Keratinocyte (primary cell): ENCODE data around the gene FBRS. TPM values are rescaled to one million over a fixed set of nuclear protein-coding genes. Genes with fewer than 3 reads are reported as not detected.

ENCODE experiments used
- DNase-seq: peaks from one replicate; pipeline ENCODE4 v3.0.0-alpha.2; 2011; ENCODE audit warnings: low read depth, missing footprints, low spot score
- FAIRE-seq: peaks from 2 replicates; lab custom pipeline; 2011; peaks lifted over from hg19 to GRCh38; lab: Jason Lieb, UNC
- H2AFZ ChIP-seq: 2 replicates; pipeline ENCODE4 v1.6.0; 2012; ENCODE audit warnings: low read length, control low read depth, inconsistent platforms; ENCODE audit not compliant: control insufficient read depth
- H3K27ac ChIP-seq: 2 replicates; pipeline ENCODE4 v1.5.1; 2011; ENCODE audit warnings: low read length; ENCODE audit not compliant: control insufficient read depth, insufficient read depth
- H3K27me3 ChIP-seq: 3 replicates; pipeline ENCODE4 v1.6.0; 2011; ENCODE audit warnings: low read length; ENCODE audit not compliant: control insufficient read depth, insufficient read depth; ENCODE audit errors: extremely low read depth
- H3K36me3 ChIP-seq, 2 experiments: 2 replicates in 1 of 2; 3 replicates in 1 of 2; pipeline ENCODE4 v1.5.1; 2011; ENCODE audit warnings: low read length in 2 of 2, mild to moderate bottlenecking in 1 of 2; ENCODE audit not compliant: control insufficient read depth in 2 of 2, insufficient read depth in 2 of 2; ENCODE audit errors: extremely low read depth in 1 of 2
- H3K4me1 ChIP-seq: 3 replicates; pipeline ENCODE4 v1.5.1; 2011; ENCODE audit warnings: low read length; ENCODE audit not compliant: control insufficient read depth, insufficient read depth; ENCODE audit errors: extremely low read depth
- H3K4me2 ChIP-seq: 3 replicates; pipeline ENCODE4 v1.6.0; 2011; ENCODE audit warnings: low read depth, low read length; ENCODE audit not compliant: control insufficient read depth, insufficient read depth; ENCODE audit errors: extremely low read depth
- H3K4me3 ChIP-seq, 3 experiments: fragments of 200-600 bp in 1 of 3; sonication (generic) in 1 of 3; 2 replicates in 2 of 3; 3 replicates in 1 of 3; pipeline ENCODE4 v1.5.1; 2011 to 2016; ENCODE audit warnings: low read length in 3 of 3, mild to moderate bottlenecking in 3 of 3, control low read depth in 2 of 3, inconsistent platforms in 1 of 3, low read depth in 1 of 3, mixed read lengths in 1 of 3, mixed run types in 1 of 3, moderate library complexity in 1 of 3; ENCODE audit not compliant: control insufficient read depth in 2 of 3, insufficient read depth in 2 of 3; ENCODE audit errors: extremely low read depth in 1 of 3
- H3K79me2 ChIP-seq: 2 replicates; pipeline ENCODE4 v1.6.0; 2012; ENCODE audit warnings: low read length; ENCODE audit not compliant: control insufficient read depth, insufficient read depth
- H3K9ac ChIP-seq: 3 replicates; pipeline ENCODE4 v1.6.0; 2011; ENCODE audit warnings: low read length; ENCODE audit not compliant: control insufficient read depth, insufficient read depth; ENCODE audit errors: extremely low read depth
- H3K9me1 ChIP-seq: 3 replicates; pipeline ENCODE4 v1.6.0; 2011; ENCODE audit warnings: low read length; ENCODE audit not compliant: control insufficient read depth, insufficient read depth; ENCODE audit errors: extremely low read depth
- H3K9me3 ChIP-seq: 2 replicates; pipeline ENCODE4 v1.5.1; 2012; ENCODE audit warnings: low read depth, low read length; ENCODE audit not compliant: control insufficient read depth
- H4K20me1 ChIP-seq: 3 replicates; pipeline ENCODE4 v1.6.0; 2011; ENCODE audit warnings: low read length; ENCODE audit not compliant: control insufficient read depth, insufficient read depth; ENCODE audit errors: extremely low read depth
- CTCF ChIP-seq, 3 experiments: IDR thresholded peaks in 1 of 3; conservative IDR thresholded peaks in 1 of 3; optimal IDR thresholded peaks in 1 of 3; 2 replicates in 2 of 3; 3 replicates in 1 of 3; pipeline versions ENCODE3 to v1.5.1; 2011; ENCODE audit warnings: low read length in 3 of 3, mild to moderate bottlenecking in 3 of 3, moderate library complexity in 2 of 3, control low read depth in 1 of 3, inconsistent platforms in 1 of 3; ENCODE audit not compliant: insufficient read depth in 2 of 3; ENCODE audit errors: extremely low read depth in 1 of 3
- EZH2 ChIP-seq: IDR thresholded peaks from one replicate; pipeline ENCODE4 v1.6.1; 2012; ENCODE audit warnings: inconsistent platforms, mild to moderate bottlenecking, low read length, moderate library complexity
- dilution Hi-C: fragments of 300-500 bp; cut with MboI; formaldehyde crosslinking; loops from one replicate; pipeline ENCODE4 v1.7.0; 2020; ENCODE audit warnings: low sequenced_read_pairs; ENCODE audit not compliant: extremely low pct_ligation_motif_present
- polyA plus RNA-seq, 5 experiments: library from polyadenylated mRNA; depleted of rRNA in 3 of 5; stranded (reverse) in 3 of 5; stranded (forward) in 1 of 5; unstranded in 1 of 5; fragments of >200 nt; gene quantifications; 1 replicate in 1 of 5; 2 replicates in 3 of 5; 3 replicates in 1 of 5; pipeline versions ENCODE4 v1.2.1 to v1.2.3, GENCODE V29; 2011 to 2012; ENCODE audit warnings: missing spikeins in 2 of 5, low read depth in 1 of 5, low replicate concordance in 1 of 5

FBRS gene
- polyA plus RNA-seq, 1 donor (not counting 4 experiments of a cell fraction or from before 2014, with no cell fraction given), result 5.1 TPM

- Histone ChIP-seq H3K9me3 (no peaks in the 10 kb centered on the region), H3K27ac (no peak overlapping the region), H3K36me3 (no peaks in the 10 kb centered on the region), H3K9ac (no peak overlapping the region), H3K79me2 (no peaks in the 10 kb centered on the region), H3K27me3 (no peaks in the 10 kb centered on the region), H2AFZ (no peak overlapping the region), H3K9me1 (no peaks in the 10 kb centered on the region), H3K4me2 (no peak overlapping the region), H3K4me3 (no peak overlapping the region), H4K20me1 (no peaks in the 10 kb centered on the region), H3K4me1 (no peaks in the 10 kb centered on the region)
- TF ChIP-seq CTCF (optimal IDR thresholded peaks at IDR 0.05 in 1 of 3, IDR thresholded peaks at IDR 0.05 in 1 of 3, conservative IDR thresholded peaks at IDR 0.05 in 1 of 3; ENCODE audit: extremely low read depth in 1 of 3, insufficient read depth in 2 of 3, low read length in 3 of 3), result no peak
- TF ChIP-seq EZH2, result no peak
- DNase-seq (no peak), FAIRE-seq (no peak)
- dilution Hi-C loops, result no loop called here
Measured at GRCh38 chr16:30691907-30692306, 33.7 kb downstream of the FBRS start.

- no peaks in the 10 kb centered on the region for H3K36me3 ChIP-seq
- H3K27ac ChIP-seq, result no peak overlapping the region
- H4K20me1 ChIP-seq, result no peaks in the 10 kb centered on the region
- H3K9me1 ChIP-seq, result no peaks in the 10 kb centered on the region
- no peaks in the 10 kb centered on the region for H3K79me2 ChIP-seq
- dilution Hi-C loops, result no loop called here
- DNase-seq (no peak), FAIRE-seq (no peak)
- H3K27me3 ChIP-seq, result no peaks in the 10 kb centered on the region
- H3K4me3 ChIP-seq, result no peak overlapping the region
- no peak overlapping the region for H2AFZ ChIP-seq
- H3K4me2 ChIP-seq, result no peak overlapping the region
- H3K9ac ChIP-seq, result no peak overlapping the region
- TF ChIP-seq EZH2 (no peak), CTCF (optimal IDR thresholded peaks at IDR 0.05 in 1 of 3, IDR thresholded peaks at IDR 0.05 in 1 of 3, conservative IDR thresholded peaks at IDR 0.05 in 1 of 3; ENCODE audit: extremely low read depth in 1 of 3, insufficient read depth in 2 of 3, low read length in 3 of 3) (no peak)
- H3K4me1 ChIP-seq, result peaks cover 4% of the 10 kb centered on the region
- H3K9me3 ChIP-seq, result no peaks in the 10 kb centered on the region
Measured at GRCh38 chr16:30692396-30693064, 34.3 kb downstream of the FBRS start.
